ENCODE results near the gene XBP1. TPM values are rescaled to one million over a fixed set of nuclear protein-coding genes. Genes with fewer than 3 reads are reported as not detected.

Gene XBP1
- total and polyA plus RNA-seq, 10 of the 15 experiments (the other 5 are each of a cell fraction or from before 2014, with no cell fraction given), result 44.5 to 313 (median 149) TPM

GRCh38 chr22:28793976-28794584 is 6.3 kb downstream of the XBP1 start:
- Histone ChIP-seq H4K20me1 (ENCODE audit: control insufficient read depth, insufficient read depth) (no peaks in the 10 kb centered on the region), H3K79me2 (ENCODE audit: control insufficient read depth, insufficient read depth, low read length) (peaks cover 41% of the 10 kb centered on the region), H3K36me3 (ENCODE audit: control insufficient read depth in 2 of 2, insufficient read depth in 2 of 2, low read length in 1 of 2) (peaks cover 8 to 26% of the 10 kb centered on the region in 2 experiments), H3K4me2 (ENCODE audit: control insufficient read depth, insufficient read depth) (no peak overlapping the region; the same call in 1 of the 2 replicates), H3K9me3 (replicated peaks; ENCODE audit: control insufficient read depth, insufficient read depth, low read length) (no peaks in the 10 kb centered on the region), H2AFZ (ENCODE audit: control insufficient read depth, low read depth, low read length) (no peak overlapping the region), H3K9ac (ENCODE audit: control insufficient read depth, insufficient read depth, low read length) (no peak overlapping the region), H3K27me3 (replicated peaks in 1 of 2; ENCODE audit: control insufficient read depth in 2 of 2, insufficient read depth in 2 of 2, low read length in 1 of 2) (no peaks in the 10 kb centered on the region), H3K27ac (ENCODE audit: control insufficient read depth, insufficient read depth) (no peak overlapping the region), H3K4me1 (ENCODE audit: control insufficient read depth, insufficient read depth, low read length) (peaks cover 50% of the 10 kb centered on the region), H3K4me3 (no peak overlapping the region)
- FAIRE-seq (no peak), DNase-seq (ENCODE audit: low read depth, low spot score) (no peak), ATAC-seq (no peak)
- intact Hi-C loops (cut with micrococcal nuclease; ENCODE audit: unreplicated experiment), result loop anchor here (5.0 to 10.0 kb wide), 2 partner anchors 52 to 119 kb away; partner anchors contain the start of genes CHEK2, HSCB and TTC28
- in situ Hi-C loops (cut with MboI), result no loop called here
- BruUV-seq (replicated peaks), result no TSS peak
- ChIA-PET RAD21 (ENCODE audit: unreplicated experiment) (interaction anchor here (1.2 to 2.8 kb wide), 4 partner anchors 26 to 50 kb away, joined by 3 to 15 read pairs (median 4); no protein-coding TSS in a partner anchor), SMC1A (ENCODE audit: uncharacterized antibody, unreplicated experiment) (interaction anchor here (0.8 to 12.5 kb wide), 9 partner anchors 9 to 193 kb away, joined by 3 to 130 read pairs (median 4); no protein-coding TSS in a partner anchor), CTCF (interaction anchor here (0.7 to 3.3 kb wide), 5 partner anchors 8 to 20 kb away, joined by 3 to 17 read pairs (median 6); partner anchors contain the start of gene CCDC117), POLR2A (interaction anchor here (1.0 to 5.7 kb wide), 3 partner anchors 17 to 25 kb away, joined by 4 to 29 read pairs (median 6); no protein-coding TSS in a partner anchor)
- 98% methylated on average over 4 of the region's 4 CpGs for WGBS (ENCODE audit: insufficient coverage, insufficient replicate concordance, low lambda C conversion rate, missing lambda C conversion rate)
- TF ChIP-seq SMAD5 (IDR thresholded peaks at IDR 0.05; ENCODE audit: low read depth) (peak; percentile 55), EP300 (IDR thresholded peaks at IDR 0.05; ENCODE audit: borderline replicate concordance in 1 of 2, control insufficient read depth in 1 of 2, low read depth in 2 of 2, low read length in 2 of 2) (no peak)

Measured in GM12878 (cell line).